HG03045 (cell line): ENCODE measurements around the gene SEMA4A.

Experiments used
- ATAC-seq: cut with Tn5 transposase; IDR thresholded peaks from one replicate; pipeline ENCODE4 v1.9.1; 2021; ENCODE audit warnings: mild to moderate bottlenecking, moderate library complexity; ENCODE audit not compliant: unreplicated experiment

SEMA4A gene

DNA sequence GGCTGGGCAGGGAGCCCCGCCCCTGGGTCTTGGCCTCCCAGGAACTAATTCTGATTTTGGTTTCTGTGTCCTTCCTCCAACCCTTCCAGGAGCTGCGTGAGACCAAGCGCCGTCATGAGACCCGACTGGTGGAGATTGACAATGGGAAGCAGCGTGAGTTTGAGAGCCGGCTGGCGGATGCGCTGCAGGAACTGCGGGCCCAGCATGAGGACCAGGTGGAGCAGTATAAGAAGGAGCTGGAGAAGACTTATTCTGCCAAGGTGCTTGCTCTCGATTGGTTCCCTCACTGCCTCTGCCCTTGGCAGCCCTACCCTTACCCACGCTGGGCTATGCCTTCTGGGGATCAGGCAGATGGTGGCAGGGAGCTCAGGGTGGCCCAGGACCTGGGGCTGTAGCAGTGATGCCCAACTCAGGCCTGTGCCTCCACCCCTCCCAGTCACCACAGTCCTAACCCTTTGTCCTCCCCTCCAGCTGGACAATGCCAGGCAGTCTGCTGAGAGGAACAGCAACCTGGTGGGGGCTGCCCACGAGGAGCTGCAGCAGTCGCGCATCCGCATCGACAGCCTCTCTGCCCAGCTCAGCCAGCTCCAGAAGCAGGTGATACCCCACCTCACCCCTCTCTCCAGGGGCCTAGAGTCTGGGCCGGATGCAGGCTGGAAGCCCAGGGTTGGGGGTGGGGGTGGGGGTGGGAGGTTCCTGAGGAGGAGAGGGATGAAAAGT, 18.5 kb upstream of the SEMA4A start:
- no peak for ATAC-seq

DNA sequence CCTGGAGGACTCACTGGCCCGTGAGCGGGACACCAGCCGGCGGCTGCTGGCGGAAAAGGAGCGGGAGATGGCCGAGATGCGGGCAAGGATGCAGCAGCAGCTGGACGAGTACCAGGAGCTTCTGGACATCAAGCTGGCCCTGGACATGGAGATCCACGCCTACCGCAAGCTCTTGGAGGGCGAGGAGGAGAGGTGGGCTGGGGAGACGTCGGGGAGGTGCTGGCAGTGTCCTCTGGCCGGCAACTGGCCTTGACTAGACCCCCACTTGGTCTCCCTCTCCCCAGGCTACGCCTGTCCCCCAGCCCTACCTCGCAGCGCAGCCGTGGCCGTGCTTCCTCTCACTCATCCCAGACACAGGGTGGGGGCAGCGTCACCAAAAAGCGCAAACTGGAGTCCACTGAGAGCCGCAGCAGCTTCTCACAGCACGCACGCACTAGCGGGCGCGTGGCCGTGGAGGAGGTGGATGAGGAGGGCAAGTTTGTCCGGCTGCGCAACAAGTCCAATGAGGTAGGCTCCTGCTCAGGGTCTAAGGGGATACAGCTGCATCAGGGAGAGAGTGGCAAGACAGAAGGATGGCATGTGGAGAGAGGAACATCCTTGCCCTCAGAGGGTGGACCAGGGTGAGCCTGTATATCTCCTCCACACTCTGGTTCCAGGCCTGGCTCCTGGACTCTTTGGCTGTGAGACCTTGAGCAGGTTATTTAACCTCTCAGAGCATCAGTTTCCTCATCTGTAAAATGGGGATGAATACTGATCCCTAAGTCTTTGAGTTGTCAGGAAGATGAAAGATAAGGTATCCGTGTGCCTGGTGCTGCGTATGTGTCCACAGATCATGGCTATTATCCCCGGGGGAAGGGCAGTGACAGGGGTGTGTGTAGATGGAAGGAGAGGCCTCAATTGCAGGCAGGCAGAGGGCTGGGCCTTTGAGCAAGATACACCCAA, 17.2 kb upstream of the SEMA4A start:
- no peak for ATAC-seq

DNA sequence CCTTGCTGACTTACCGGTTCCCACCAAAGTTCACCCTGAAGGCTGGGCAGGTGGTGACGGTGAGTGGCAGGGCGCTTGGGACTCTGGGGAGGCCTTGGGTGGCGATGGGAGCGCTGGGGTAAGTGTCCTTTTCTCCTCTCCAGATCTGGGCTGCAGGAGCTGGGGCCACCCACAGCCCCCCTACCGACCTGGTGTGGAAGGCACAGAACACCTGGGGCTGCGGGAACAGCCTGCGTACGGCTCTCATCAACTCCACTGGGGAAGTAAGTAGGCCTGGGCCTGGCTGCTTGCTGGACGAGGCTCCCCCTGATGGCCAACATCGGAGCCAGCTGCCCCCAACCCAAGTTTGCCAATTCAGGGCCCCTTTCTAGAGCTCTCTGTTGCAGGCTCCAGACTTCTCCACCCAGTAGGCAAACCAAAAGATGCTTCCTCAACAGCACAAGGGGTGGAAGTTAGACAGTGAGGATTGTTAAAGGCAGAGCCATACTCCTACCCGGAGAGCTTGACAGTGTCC, 16.4 kb upstream of the SEMA4A start:
- ATAC-seq: no peak

DNA sequence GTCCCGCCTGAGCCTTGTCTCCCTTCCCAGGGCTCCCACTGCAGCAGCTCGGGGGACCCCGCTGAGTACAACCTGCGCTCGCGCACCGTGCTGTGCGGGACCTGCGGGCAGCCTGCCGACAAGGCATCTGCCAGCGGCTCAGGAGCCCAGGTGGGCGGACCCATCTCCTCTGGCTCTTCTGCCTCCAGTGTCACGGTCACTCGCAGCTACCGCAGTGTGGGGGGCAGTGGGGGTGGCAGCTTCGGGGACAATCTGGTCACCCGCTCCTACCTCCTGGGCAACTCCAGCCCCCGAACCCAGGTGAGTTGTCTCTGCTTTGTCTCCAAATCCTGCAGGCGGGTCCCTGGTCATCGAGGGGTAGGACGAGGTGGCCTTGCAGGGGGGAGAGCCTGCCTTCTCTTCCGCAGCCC, 14.9 kb upstream of the SEMA4A start:
- no peak for ATAC-seq

DNA sequence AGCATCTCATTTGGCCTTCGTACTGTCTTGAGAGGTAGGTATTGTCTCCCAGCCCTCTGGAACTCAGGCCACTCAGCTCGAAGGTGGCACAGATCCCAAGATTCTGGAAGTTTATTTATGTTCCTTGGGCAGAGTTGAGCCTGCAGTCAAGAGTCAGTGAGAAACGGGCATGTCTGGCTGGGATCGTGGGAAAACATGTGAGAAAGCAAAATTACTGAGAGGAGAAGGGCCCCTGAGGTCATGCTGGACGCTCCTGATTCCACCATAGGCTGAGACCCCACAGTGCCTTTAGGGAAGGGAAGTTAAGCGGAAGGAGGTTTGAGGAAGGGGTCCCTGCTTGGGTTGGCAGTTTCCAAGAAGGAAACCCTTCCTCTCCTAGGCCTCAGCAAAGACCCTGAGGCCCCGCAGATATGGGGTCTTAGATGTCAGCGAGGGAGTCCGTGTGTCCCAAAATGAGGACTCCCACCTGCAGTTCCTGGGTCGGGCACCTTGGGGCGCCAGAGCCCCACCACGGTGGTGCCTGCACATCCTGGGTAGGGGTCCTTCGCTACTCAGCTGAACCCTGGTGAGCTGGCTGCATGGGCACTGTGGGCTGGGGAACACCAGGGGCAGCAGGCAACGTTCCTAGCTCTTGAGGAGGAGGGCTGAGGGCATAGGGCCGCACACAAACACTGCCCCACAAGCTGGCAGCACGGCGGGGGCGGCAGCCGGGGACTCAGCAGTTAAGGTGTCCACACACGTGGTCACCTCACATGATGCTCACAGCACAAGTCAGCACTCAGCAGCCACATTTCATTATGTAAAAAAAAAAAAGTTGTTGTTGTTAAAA, 12.3 kb upstream of the SEMA4A start:
- ATAC-seq: no peak

DNA sequence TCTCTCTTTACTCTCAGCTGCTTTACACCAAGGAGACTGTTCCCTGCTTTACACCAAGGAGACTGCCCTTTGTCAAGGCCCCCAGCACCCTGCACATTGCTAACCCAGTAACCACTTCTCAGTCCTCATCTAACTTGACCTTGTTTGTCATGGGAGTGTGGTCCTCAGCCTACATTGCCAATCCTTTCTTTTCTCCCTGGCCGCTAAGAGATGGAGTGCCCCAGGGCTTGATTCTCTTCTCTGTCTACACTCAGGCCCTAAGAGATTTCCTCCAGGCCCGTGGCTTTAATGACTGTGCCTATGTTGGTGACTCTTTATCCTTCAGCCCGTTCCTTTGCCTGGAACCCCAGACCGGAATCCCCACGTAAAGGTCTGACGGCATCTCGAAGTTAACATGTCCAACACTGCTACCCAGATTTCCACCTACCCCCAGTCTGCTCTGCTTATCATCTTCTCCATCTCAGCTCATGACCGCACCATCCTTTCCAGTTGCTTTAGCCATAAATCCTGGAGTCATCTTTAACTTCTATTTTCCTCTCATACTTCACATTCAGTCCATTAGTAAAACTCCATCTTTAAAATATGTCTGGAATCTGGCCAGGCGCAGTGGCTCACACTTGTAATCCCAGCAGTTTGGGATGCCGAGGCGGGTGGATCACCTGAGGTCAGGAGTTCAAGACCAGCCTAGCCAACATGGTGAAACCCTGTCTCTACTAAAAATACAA, 9.5 kb upstream of the SEMA4A start:
- ATAC-seq: no peak

DNA sequence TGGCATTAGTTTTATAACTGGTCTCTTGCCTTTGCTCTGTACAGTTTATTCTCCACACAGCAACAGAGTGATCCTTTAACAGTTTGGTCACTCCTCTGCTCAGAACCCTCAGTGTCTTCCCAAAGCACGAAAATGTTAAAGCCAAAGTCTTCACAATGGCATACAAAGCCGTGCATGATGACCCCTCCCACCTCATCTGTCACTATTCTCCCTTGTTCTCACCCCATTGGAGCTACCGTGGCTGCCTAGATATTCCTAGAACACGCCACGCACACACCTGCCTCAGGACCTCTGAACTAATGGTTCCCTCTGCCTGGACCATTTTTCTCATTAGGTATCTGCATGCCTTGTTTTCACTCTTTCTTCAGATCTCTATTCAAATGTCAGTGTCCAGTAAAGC, 8.6 kb upstream of the SEMA4A start:
- ATAC-seq: no peak

DNA sequence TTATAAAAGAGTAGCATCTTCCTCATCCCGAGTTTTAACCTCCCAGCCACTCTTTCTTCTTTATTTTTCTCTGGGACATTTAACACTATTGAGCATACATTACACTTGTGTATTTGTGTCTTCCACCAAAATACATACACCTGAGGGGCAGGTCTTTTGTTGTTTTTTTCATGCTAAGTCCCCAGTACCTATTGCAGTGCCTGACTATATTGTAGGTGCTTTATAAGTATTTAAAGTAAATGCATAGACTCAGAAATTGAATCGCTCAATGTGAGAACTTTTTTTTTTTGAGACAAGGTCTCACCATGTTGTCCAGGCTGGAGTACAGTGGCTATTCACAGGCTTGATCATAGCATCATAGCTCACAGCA, 7.8 kb upstream of the SEMA4A start:
- no peak for ATAC-seq

DNA sequence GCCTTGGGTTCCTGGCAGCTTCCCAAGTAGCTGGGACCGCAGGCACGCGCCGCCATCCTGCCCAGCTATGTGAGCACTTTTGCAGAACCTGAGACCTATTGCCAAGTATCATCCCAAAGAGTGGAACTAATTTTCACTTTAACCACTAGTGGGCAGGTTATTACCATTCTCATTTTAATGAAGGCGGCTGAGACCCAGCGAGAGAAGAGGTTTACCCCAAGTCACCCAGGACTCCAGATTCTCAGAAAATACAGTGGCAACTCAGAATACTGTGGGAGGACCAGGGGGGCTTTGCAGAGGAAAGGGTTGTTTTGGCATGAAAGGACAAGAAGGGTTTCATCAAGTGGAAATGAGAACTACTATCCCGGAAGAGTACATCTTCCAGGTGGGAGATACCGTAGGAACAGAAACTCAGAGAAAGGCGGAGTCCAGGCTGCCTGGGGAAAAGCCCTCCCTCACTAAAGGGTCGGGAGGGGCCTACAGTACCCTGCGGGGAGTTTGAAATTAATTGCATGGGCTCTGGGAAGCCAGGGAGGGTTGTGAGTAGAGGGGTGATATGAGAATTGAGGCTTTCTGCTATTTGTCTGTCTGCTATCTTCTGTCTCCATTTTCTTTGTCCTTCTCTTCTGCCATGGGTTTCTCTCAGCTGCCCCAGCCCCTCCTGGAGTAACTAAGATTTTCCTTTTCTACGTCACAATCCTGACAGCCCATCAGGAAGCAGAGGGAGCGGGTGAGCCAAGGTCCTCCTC, 7.2 kb upstream of the SEMA4A start:
- no peak for ATAC-seq

DNA sequence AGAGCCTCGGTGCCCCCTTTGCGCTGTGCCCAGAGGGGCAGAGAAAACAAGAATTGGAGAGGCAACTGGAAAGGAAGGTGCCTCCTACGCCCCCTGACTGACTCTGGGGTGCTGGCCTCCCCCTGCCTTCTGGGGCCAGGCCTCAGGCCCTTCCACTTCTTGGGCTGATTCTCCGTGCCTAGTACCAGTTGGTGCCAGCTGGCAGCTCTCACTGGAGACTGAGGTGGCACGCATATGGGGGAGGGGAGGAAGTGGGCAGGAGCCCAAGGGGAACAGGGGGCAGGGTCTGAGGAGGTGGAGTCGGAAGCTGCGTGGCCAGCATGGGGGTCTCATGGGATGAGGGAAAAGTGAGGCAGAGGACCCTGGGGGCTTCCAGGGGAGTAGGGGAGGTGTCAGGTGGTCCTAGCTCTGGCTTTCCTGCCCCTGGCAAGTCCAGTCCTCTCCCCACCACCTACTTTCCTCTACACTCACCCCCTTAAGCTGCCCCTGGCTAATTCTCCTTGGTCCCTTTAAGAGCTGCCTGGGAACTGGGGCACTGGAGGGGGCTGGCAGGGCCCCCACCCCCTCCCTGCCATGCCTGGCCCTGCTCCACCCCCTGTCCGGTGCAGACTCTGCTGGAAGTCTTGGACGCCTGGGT, 6.5 kb upstream of the SEMA4A start:
- ATAC-seq: no peak

DNA sequence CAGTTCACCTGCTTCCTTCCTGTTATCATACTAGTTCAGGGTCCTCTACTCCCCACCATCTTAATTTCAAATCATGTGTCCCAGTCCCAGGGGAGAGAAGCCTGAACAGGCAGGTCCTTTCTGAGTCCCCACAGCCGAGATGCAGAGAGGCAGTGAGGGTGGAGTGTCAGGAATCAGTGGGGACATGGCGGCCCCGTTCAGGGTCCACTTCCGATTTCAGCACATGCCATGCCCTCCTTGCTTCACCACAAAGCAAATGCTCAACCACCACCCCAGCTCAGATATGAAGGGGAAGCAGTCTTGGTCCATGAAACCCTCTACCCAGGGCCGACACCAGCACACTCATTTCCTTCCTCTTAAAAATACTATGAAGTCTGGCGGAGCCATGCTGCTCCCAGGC, 5.2 kb upstream of the SEMA4A start:
- no peak for ATAC-seq

DNA sequence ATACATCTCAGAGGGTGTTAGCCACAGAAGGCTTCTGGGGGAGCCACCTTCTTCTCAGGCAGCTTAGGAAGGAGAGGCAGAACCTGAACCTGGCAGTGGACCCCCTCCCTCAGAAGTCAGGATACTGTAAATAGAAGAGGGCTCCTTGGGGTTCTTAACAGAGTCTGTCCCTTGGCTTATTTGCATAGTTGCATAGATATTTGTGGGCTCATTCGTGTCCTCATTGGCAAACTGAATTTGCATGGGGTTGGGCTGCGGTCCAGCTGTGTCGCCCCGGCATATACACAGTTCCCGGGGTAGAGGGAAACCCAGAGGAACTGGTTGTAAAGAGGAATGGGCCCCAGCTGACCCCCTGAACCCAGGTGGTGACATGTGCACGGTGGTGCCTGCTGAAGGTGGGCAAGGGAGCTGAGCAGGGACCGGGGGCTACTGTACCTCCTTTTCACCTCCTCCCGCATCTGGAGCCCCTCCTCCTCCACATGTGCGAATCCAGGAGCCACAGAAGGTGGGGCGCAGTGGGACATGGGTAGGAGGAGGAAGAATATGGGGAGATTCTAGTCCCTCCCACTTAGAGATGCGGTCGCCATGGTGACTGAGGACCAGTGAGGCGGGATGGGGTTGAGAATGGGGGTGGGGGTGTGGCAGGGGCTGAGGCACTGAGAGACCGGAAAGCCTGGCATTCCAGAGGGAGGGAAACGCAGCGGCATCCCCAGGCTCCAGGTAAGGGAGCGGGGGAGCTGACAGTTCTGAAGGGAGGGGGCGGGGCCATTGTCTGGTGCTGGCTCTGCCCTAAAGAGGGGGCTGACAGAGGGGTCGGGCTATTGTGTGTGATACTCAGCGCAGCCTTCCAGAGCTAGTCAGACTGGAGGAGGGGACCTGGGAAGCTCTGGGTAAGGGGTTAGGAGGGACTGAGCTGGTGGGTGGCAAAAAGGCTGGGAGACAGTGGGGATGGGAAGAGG, 3.7 kb upstream of the SEMA4A start:
- peak; percentile 55 for ATAC-seq

DNA sequence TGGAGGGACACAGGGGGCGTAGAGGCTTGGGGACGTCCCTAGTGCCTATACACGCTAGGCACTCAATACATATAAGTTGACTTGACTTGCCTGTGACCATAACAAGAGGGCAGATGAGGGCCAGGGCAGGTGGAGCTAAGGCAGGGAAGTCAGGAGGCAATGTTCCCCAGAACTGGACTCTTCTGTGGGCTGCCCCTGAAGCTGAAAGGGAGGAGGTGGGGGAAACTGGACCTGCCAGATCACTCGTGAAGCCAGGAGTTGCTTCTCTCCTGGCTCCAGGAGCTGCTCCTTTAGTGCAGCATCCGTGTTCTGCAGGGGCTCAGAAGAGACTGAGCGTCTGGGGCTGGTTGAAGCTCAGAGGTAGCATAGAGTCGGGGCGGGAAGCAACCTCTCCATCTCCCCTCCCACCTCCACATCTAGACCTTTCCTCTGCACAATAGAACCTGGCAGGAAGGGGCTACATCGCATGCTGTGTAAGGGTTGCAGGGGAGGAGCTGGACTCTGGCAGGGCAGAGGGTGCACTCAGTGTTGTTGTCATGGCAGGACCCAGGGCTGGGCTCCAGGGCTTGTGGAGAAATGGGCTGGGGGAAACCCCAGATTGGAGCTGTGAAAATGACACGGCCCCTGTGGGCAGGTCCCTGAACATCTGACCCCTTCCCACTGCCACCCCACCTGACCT, 2.9 kb upstream of the SEMA4A start:
- no peak for ATAC-seq

DNA sequence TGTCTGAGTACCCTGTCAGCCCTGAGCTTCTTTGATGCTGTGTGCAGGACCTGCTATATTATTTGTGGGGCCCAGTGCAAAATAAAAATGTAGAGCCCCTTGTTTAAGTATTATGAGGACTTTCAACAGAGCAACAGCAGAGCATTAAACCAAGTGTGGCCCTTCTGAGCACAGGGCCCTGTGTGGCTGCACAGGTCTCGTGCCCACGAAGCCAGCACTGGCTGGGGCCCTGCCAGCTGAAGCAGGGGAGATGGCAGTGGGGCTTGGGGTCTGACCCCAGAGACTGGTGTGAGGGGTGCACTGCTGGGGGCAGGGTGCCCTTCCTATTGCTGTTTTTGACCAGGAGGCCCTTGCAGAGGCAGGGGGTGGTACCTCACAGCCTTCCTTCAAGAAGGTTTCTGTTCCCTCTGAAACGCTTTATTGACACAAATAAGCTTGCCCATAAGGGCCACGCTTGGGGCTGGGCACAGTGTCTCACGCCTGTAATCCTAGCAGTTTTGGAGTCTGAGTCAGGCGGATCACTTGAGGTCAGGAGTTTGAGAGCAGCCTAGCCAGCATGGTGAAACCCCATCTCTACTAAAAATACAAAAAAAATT, 2.2 kb upstream of the SEMA4A start:
- no peak for ATAC-seq

DNA sequence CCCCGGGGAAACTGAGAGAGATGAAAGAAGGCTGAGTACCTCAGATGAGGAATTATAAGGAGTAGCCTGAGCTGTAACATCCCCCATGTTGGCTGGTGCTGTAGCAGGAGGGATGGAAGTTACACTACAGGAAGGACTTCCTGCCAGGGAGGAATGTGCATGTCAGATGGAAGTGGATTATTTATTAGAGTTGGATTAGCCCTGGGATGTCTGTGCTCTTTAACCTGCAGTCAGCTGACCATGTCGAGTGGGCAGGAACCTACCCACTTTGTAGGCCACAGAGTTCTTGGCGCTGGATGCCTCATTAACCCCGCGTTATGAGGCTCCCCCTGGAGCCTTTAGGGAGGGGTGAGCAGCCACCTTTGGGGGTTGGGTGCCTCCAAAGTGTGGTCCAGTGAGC, 757 bp upstream of the SEMA4A start:
- ATAC-seq: no peak

DNA sequence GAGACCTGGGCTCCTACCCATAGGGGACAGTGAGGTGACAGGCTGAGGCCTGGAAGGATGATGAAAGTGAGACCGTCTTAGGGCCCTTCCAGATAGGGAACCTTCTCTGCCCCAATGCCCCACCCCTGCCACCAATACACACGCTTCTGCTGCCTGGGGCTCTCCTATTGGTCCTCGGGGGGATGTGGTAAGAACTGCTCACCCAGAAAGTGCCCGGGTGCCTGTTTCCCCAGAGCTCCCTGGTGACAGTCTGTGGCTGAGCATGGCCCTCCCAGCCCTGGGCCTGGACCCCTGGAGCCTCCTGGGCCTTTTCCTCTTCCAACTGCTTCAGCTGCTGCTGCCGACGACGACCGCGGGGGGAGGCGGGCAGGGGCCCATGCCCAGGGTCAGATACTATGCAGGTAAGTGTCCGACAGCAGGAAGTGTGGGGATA, 948 bp downstream of the SEMA4A start:
- peak; percentile 40 for ATAC-seq
